GDM1 (cell line): ENCODE results near the gene APBA2.
"Not testable (repeated sequence)": the region's sequence is repeated elsewhere in the genome, so short reads cannot be mapped to it uniquely, and the experiment has no call there.

Source experiments
- DNase-seq: peaks from one replicate; lab custom pipeline; 2025; lab: John Stamatoyannopoulos, UW

APBA2 gene

GRCh38 chr15:29003191-29003839, 117.5 kb downstream of the APBA2 start:
- DNase-seq = no peak

DNA sequence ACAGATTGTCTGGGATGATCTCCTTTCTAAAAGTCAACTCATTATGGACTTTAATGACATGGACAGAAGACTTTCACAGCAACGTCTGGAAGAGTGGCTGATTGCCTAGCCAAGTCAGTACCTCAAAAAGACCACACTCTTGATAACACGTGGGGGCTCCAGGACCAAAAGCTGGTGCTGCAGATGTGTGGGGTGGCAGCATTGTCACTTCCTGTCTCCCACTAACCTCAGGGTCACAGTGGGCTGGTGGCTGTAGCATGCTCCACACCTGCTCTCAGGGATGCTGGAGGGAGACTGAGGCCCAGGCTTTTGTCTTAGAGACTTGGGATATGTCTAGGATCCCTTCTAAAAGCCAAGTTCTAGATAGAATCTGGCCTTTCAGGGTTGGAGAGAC, 118.1 kb downstream of the APBA2 start:
- no peak for DNase-seq

DNA sequence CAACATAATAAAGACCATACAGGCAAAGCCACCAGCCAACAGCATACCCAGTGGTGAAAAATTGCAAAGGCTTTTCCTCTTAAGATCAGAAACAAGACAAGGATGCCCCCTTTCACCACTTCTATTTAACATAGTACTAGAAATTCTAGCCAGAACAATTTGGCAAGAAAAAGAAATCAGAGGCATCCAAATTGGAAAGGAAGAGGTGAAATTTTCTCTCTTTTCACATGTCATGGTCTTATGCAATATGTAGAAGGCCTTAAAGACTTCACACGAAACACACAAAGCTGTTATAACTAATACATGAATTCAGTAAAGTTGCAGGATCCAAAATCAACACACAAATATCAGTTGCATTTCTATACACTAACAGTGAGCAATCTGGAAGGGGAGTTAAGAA, 120.2 kb downstream of the APBA2 start:
- DNase-seq = no peak

GRCh38 chr15:29008846-29009245, 123.1 kb downstream of the APBA2 start:
- DNase-seq = no peak

GRCh38 chr15:29012097-29012496, 126.3 kb downstream of the APBA2 start:
- DNase-seq = no peak

DNA sequence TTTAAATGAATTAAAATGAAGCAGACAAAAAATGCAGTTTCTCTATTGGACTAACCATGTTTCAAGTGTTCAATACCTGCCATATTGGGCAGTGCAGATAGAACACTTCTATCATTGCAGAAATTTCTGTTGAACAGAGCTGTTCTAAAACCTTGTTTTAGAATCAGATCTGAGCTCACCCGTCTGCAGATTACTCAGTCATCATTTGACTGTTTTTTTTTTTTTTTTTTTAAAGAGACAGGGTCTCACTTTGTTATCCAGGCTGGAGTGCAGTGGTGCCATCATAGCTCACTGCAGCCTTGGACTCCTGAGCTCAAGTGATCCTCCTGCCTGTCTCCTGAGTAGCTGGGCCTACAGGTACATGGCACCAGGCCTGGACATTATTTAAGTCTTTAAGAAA, 128.7 kb downstream of the APBA2 start:
- no peak for DNase-seq

DNA sequence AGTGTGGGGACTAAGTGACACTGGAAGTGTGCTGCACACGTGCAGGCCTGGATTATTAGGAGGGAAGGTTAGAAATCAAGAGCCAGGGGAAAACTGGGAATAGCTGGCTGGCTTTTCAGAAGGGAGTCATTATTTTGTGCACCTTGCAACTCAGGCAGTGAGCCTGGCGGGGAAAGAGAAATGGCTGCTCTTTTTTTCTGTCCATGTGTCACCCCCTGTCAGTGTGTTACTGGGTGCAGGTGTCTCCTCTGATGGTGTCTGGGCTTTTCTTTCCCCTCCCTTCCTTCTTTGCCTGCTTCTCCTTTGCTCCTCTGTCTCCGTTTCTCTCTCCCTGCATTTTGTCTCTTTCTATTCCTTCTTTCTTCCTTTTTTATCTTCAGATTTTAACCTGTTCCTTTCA, 130.7 kb downstream of the APBA2 start:
- DNase-seq = no peak

GRCh38 chr15:29018120-29018805, 132.5 kb downstream of the APBA2 start:
- no peak for DNase-seq

DNA sequence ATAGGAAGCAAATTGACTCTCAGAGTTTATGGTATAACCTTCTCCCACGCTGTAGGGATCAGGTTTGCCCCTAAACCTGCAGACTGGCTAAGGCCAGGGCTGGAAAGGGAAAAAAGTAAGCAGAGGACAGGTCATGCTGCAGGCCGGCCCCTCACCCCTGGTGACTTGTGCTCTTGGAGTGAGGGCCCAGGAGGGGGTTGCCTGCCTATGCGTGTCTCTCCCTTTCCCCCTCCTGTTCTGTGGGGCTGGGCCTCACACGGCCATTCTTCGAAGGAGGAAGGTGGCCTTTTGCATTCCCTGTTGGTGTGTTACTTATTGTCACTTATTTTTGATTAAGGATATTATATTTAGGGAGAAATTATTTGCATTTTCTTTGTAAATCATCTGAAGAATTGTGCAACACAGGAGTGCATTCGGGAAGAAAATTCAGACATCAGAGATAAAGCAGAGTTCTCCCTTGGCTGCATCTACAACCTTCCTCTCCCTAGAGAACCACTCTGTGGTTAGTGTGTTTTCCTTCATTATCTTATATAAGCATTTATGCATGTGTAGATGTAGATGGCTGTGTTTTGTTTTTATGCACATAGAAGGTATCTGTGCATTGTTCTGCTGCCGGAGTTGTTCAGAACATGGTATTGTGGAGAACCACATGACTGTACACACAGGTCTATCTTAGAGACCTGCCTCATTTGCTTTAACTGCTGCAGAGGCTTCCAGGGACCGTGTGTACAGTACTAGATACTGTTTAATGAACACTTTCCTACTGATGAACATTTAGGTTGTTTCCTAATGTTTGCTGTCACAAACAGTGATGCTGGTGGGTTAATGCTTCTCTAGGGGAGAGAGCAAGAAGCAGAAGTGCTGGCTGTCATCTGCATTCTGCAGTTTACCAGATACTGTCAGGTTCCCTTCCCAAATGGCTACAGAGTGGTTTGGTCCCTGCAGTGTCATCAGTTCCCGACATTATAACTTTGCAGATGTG, 133.5 kb downstream of the APBA2 start:
- no peak for DNase-seq

DNA sequence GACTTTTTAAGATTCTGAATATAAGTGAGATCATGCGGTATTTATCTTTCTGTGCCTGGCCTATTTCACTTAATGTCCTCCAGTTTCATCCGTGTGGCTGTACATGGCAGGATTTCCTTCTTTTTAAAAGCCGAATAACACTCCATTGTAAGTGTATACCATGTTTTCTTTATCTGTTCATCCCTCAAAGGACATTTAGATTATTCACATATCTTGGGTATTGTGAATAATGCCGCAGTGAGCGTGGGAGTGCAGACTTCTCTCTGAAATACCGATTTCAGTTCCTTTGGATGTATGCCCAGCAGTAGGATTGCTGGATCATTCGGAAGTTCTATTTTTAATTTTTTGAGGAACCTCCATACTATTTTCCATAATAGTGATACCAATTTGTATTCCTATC, 136.1 kb downstream of the APBA2 start:
- DNase-seq = no peak

- DNase-seq = no peak
Measured at GRCh38 chr15:29024662-29025061, 138.9 kb downstream of the APBA2 start.

DNA sequence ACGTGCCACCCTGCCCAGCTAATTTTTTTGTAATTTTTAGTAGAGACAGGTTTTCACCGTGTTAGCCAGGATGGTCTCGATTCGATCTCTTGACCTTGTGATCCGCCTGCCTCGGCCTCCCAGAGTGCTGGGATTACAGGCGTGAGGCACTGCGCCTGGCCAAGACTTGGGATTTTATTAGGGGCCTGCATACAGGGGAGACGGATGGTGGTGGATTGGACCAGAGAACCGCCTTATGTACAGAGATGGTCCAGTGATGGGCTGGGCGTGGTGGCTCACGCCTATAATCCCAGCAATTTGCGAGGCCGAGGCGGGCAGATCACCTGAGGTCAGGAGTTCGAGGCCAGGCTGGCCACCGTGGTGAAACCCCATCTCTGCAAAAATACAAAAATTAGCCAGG, 139.6 kb downstream of the APBA2 start:
- DNase-seq = not testable (repeated sequence)

DNA sequence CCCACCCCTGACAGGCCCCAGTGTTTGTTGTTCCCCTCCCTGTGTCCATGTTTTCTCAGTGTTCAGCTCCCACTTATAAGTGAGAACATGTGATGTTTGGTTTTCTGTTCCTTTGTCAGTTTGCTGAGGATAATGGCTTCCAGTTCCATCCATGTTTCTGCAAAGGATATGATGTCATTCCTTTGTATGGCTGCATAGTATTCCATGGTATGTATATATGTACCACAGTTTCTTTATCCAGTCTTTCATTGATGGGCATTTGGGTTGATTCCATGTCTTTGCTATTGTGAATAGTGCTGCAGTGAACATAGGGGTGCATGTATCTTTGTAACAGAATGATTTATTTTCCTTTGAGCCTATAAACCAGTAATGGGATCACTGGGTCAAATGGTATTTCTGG, 142.4 kb downstream of the APBA2 start:
- not testable (repeated sequence) for DNase-seq

DNA sequence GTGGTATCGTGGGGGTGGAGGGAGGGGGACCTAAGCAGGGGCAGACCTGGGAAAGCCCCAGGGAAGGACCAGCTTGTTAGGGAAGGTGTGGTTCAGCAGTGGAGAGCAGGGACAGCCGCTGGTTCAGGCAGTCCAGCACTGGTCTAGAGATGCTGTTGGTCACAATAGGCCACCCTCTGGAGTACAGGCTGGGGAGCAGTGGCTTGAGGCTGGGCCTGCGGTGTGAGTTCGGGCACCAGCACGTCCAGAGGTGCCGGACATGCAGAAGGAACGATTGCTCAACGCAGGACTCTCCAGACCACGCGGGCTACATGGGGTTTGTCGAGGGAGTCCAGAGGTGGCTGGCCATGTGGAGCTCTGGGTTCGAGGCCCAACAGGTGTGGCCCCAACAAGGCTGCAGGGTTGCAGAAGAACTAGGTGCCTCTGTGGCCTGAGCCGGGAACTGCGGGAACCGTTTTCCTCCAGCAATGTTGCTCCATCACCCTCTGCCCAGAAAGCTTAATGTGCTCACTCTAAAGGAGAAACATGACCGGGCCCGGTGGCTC, 143.9 kb downstream of the APBA2 start:
- DNase-seq = no peak

GRCh38 chr15:29031502-29032228, 145.9 kb downstream of the APBA2 start:
- DNase-seq = no peak

GRCh38 chr15:29032229-29032625, 146.5 kb downstream of the APBA2 start:
- no peak for DNase-seq

DNA sequence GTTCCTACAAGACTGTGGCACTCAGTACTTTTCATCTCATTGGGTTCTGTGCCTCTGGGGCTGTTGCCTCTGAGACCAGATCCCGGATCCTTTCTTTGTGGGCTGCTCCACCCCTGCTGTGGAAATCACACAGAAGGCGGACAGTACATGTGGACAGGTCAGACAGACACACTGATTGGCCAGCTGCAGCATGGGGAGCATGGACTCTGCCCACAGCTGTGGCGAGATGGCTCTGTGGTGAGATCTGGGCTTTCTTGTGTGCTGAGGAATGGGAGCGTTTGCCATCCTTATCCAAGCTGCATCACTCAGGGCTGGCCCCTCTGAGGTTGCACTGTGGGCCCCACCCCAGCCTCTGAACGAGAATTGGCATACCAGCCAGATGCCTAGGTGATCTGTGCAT, 147.0 kb downstream of the APBA2 start:
- DNase-seq = no peak

- no peak for DNase-seq
Measured at GRCh38 chr15:29034151-29034550, 148.4 kb downstream of the APBA2 start.

DNA sequence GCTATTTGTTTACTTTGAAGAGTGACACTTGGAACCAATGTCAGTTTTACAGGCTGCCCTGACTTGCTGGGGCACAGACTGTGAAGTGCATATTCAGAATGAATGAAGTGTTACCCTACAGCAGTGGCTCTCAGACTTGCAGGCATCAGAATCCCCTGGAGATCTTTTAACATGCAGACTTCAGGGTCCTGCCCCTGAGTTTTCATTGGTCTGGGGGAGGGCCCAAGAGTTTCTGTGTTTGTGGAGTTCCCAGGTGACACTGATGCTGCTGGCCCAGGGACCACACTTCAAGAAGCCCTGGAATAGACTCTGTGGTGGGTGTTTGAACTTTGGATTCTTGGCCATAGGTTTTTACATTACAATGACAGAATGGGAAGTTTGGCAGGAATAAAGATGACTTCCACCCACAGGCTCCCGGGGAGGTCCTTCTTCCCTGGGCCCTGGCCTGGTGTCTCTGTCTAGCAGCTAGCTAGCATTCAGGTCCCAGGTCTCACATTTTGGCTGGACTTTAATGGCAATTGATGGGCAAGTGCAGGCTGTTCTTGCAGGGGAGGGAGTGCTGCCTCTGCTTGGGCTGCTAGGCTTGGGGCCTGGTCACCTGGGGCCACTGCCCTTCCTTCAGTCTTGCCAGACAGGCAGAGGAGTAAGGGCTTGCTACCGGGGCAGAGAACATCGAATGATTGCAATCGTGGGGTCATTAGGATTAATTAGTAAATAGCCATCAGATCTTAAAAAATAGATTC, 149.0 kb downstream of the APBA2 start:
- DNase-seq = no peak

- no peak for DNase-seq
Measured at GRCh38 chr15:29035336-29036285, 149.8 kb downstream of the APBA2 start.
